ENCODE data around the gene GFI1B.
"Not testable (repeated sequence)": the region's sequence is repeated elsewhere in the genome, so short reads cannot be mapped to it uniquely, and the experiment has no call there.

GFI1B gene

DNA sequence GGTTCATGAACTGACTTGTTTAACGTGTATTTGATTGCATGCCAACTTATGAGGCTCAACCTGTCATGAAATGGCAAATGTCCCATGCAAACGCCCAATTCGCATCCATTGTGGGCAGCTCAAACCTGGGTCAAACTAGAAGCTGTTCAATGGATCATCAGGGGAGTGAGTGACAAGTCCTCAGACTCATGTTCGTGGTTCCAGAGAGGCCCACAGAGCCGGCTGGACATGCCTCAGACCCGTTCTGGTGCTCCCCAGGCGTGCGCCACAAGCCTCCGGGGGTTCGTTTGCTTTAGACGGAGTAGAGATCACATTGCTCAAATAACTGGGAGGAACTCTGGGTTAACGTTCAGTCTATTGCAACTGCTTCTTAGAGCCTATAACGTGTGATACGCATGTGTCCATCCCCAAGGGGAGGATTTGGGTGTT lies 15.0 kb downstream of the GFI1B start:
- DNase-seq (ENCODE audit: extremely low read depth, low read depth) = no peak
- TF ChIP-seq, protein P1, sequence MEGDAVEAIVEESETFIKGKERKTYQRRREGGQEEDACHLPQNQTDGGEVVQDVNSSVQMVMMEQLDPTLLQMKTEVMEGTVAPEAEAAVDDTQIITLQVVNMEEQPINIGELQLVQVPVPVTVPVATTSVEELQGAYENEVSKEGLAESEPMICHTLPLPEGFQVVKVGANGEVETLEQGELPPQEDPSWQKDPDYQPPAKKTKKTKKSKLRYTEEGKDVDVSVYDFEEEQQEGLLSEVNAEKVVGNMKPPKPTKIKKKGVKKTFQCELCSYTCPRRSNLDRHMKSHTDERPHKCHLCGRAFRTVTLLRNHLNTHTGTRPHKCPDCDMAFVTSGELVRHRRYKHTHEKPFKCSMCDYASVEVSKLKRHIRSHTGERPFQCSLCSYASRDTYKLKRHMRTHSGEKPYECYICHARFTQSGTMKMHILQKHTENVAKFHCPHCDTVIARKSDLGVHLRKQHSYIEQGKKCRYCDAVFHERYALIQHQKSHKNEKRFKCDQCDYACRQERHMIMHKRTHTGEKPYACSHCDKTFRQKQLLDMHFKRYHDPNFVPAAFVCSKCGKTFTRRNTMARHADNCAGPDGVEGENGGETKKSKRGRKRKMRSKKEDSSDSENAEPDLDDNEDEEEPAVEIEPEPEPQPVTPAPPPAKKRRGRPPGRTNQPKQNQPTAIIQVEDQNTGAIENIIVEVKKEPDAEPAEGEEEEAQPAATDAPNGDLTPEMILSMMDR (IDR thresholded peaks at IDR 0.05; ENCODE audit: low read depth, low read length) = no peak

DNA sequence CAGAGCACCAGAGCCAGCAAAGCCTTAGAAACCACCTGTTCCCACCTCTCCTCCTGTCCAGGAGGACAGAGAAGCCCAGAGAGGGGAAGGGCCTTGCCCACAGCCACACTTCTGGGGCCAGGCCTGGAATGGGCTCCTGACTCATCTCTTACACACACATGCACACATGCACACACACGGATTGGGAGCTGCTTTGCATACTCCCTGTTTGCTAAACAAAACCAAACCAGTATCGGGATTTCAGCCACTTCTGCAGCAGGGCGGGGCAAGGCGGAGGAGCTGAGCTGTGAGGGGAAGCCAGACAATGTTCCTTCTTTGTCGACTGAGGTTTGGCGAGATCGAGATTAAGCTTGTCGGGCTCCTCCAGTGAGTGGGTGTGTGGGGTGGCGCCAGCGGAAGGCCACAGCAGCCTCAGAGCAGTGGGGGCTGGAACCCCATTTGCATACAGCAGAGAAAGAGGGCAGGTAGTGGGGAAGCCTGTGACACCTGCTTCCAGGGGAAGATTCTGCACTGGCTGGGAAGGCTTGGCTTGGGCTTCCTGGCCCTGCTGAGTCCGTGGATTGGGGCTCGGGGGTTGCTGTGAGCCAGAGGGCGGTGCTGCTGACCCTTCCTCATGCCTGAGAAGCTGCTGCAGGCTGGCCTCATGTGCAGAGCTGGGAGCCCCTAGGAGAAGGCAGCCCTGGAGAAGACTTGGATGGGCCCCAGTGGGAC lies 16.1 kb downstream of the GFI1B start:
- DNase-seq (ENCODE audit: extremely low read depth, low read depth) = no peak
- TF ChIP-seq, protein P1 (IDR thresholded peaks at IDR 0.05; ENCODE audit: low read depth, low read length) = no peak

DNA sequence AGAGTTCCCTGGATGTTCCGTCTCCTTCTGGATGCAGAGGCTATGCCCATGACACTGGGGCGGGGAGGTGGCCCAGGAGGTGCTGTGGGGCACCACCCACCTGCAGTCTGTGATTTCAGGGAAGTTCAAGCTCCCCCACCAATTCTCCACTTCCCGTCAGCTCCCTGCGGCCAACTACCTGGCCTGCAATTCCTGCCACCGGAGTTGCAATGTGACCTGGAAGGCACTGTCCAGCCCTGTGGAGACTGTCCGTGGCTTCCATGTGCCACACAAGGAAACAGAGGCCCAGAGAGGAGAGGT lies 16.6 kb downstream of the GFI1B start:
- DNase-seq (ENCODE audit: extremely low read depth, low read depth) = no peak
- TF ChIP-seq, protein P1 (IDR thresholded peaks at IDR 0.05; ENCODE audit: low read depth, low read length) = no peak

DNA sequence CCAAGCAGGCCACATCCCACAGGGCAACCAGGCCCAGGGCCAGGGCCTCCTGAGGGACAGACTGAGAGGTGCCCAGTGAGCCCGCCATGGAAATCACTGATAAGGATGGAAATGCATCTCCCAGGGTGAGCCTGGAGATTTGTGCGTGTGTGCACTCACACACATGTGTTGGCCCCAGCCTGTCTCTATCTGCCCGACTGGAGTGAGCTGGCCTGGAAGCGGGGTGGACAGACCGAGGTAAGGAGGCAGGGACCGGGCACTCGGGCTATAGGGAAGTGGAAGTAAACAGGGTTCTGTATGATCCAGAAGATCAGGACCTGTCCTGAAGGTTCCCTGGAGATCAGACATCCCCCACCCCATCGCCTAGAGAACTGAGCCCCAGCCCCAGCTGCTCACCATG lies 17.4 kb downstream of the GFI1B start:
- no peak for DNase-seq (ENCODE audit: extremely low read depth, low read depth)
- TF ChIP-seq, protein P1 (IDR thresholded peaks at IDR 0.05; ENCODE audit: low read depth, low read length) = no peak

DNA sequence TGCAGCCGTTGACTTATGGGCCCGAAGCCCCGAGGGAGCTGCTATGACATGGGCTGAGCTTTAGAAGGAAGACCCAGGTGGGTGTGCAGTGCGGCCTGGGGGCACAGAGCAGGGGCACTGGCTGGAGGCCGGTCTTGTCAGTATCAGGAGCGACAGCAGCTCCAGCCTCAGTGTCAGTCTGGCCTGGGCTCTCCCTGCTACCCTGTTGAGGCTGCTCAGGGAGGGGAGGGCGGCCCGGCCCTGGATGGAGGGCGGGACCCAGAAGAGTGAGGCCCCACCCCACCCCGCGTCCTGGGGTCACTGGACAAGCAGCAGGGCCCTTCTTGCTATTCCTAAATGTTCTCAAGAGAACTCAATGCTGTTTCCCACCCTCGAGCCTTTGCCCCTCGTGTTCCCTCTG lies 18.0 kb downstream of the GFI1B start:
- DNase-seq (ENCODE audit: extremely low read depth, low read depth) = no peak
- TF ChIP-seq, protein P1 (IDR thresholded peaks at IDR 0.05; ENCODE audit: low read depth, low read length) = no peak

DNA sequence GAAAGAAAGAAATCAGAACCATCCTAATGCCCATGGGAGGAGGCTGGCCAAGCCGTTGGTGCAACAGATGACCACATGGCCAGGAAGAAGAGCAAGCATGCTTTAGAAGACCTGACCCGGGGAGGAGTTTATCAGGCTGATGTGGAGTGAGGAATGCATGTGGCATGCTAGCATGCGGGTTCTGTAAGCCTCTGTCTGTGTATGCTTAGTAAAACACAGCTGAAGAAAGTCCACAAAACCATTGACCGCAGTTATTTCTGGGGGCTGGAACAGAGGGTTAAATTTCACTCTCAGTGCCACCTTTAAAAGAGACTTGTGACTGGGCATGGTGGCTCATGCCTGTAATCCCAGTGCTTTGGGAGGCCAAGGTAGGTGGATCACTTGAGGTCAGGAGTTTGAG lies 19.1 kb downstream of the GFI1B start:
- TF ChIP-seq, protein P1 (IDR thresholded peaks at IDR 0.05; ENCODE audit: low read depth, low read length) = no peak
- DNase-seq (ENCODE audit: extremely low read depth, low read depth) = peak; percentile 0

DNA sequence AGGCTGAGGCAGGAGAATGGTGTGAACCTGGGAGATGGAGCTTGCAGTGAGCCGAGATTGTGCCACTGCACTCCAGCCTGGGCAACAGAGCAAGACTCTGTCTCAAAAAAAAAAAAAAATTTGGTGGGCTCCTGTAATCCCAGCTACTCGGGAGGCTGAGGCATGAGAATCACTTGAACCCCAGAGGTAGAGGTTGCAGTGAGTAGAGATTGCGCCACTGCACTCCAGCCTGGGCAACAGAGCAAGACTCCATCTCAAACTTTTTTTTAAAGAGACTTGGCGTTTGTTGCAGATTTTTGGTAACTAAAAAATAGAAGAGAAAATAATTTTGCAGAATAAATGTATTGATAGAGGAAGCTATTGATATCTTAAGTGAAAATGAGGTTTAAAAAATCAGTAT lies 19.7 kb downstream of the GFI1B start:
- not testable (repeated sequence) for DNase-seq (ENCODE audit: extremely low read depth, low read depth)
